Measurements from ENCODE around the gene NOTCH4. TPM values are rescaled to one million over a fixed set of nuclear protein-coding genes. Genes with fewer than 3 reads are reported as not detected.

NOTCH4 gene
- total and polyA plus RNA-seq, 9 of the 15 experiments (the other 6 are each of a cell fraction or from before 2014, with no cell fraction given): 0.24 to 4.3 (median 1.7) TPM

- peak; percentile 76 for TF ChIP-seq ATF7 (IDR thresholded peaks at IDR 0.05)
- peak; percentile 67 for TF ChIP-seq POLR2H (tag; IDR thresholded peaks at IDR 0.05; ENCODE audit: low read depth)
- TF ChIP-seq PHB2 (IDR thresholded peaks at IDR 0.05; ENCODE audit: low read depth): no peak
- TF ChIP-seq CREM (IDR thresholded peaks at IDR 0.05; ENCODE audit: low read depth): peak; percentile 93
- peak; percentile 66; the same call in 1 of the 2 replicates for TF ChIP-seq EGR1 (conservative IDR thresholded peaks at IDR 0.05)
- peak; percentile 41 for TF ChIP-seq TAF1 (IDR thresholded peaks at IDR 0.05; ENCODE audit: control insufficient read depth, extremely low read depth, insufficient read depth, low read length, severe bottlenecking)
- peak; percentile 88 for TF ChIP-seq MXI1 (IDR thresholded peaks at IDR 0.05; ENCODE audit: low read depth, low read length)
- TF ChIP-seq, protein P1, sequence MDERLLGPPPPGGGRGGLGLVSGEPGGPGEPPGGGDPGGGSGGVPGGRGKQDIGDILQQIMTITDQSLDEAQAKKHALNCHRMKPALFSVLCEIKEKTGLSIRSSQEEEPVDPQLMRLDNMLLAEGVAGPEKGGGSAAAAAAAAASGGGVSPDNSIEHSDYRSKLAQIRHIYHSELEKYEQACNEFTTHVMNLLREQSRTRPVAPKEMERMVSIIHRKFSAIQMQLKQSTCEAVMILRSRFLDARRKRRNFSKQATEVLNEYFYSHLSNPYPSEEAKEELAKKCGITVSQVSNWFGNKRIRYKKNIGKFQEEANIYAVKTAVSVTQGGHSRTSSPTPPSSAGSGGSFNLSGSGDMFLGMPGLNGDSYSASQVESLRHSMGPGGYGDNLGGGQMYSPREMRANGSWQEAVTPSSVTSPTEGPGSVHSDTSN (CRISPR knock-in tag; IDR thresholded peaks at IDR 0.05; ENCODE audit: low read depth): peak; percentile 97
- TF ChIP-seq, protein P1 (tag; conservative IDR thresholded peaks at IDR 0.05; ENCODE audit: low read depth): no peak
- TF ChIP-seq FOXJ2 (tag; IDR thresholded peaks at IDR 0.05): peak; percentile 94
- TF ChIP-seq MAFG (tag; conservative IDR thresholded peaks at IDR 0.05): peak; percentile 99
- 0 out of 2 replicates have a peak, but pooled peaks have one; percentile 4 for TF ChIP-seq SOX6 (IDR thresholded peaks at IDR 0.05)
- TF ChIP-seq GMEB1 (CRISPR knock-in tag; IDR thresholded peaks at IDR 0.05): no peak
- TF ChIP-seq ZNF134 (CRISPR knock-in tag; conservative IDR thresholded peaks at IDR 0.05): peak; percentile 39; the same call in 1 of the 2 replicates
- TF ChIP-seq POLR2A (conservative IDR thresholded peaks at IDR 0.05): peak; percentile 77
- no peak for TF ChIP-seq ZNF24 (IDR thresholded peaks at IDR 0.05)
- TF ChIP-seq, protein P2, sequence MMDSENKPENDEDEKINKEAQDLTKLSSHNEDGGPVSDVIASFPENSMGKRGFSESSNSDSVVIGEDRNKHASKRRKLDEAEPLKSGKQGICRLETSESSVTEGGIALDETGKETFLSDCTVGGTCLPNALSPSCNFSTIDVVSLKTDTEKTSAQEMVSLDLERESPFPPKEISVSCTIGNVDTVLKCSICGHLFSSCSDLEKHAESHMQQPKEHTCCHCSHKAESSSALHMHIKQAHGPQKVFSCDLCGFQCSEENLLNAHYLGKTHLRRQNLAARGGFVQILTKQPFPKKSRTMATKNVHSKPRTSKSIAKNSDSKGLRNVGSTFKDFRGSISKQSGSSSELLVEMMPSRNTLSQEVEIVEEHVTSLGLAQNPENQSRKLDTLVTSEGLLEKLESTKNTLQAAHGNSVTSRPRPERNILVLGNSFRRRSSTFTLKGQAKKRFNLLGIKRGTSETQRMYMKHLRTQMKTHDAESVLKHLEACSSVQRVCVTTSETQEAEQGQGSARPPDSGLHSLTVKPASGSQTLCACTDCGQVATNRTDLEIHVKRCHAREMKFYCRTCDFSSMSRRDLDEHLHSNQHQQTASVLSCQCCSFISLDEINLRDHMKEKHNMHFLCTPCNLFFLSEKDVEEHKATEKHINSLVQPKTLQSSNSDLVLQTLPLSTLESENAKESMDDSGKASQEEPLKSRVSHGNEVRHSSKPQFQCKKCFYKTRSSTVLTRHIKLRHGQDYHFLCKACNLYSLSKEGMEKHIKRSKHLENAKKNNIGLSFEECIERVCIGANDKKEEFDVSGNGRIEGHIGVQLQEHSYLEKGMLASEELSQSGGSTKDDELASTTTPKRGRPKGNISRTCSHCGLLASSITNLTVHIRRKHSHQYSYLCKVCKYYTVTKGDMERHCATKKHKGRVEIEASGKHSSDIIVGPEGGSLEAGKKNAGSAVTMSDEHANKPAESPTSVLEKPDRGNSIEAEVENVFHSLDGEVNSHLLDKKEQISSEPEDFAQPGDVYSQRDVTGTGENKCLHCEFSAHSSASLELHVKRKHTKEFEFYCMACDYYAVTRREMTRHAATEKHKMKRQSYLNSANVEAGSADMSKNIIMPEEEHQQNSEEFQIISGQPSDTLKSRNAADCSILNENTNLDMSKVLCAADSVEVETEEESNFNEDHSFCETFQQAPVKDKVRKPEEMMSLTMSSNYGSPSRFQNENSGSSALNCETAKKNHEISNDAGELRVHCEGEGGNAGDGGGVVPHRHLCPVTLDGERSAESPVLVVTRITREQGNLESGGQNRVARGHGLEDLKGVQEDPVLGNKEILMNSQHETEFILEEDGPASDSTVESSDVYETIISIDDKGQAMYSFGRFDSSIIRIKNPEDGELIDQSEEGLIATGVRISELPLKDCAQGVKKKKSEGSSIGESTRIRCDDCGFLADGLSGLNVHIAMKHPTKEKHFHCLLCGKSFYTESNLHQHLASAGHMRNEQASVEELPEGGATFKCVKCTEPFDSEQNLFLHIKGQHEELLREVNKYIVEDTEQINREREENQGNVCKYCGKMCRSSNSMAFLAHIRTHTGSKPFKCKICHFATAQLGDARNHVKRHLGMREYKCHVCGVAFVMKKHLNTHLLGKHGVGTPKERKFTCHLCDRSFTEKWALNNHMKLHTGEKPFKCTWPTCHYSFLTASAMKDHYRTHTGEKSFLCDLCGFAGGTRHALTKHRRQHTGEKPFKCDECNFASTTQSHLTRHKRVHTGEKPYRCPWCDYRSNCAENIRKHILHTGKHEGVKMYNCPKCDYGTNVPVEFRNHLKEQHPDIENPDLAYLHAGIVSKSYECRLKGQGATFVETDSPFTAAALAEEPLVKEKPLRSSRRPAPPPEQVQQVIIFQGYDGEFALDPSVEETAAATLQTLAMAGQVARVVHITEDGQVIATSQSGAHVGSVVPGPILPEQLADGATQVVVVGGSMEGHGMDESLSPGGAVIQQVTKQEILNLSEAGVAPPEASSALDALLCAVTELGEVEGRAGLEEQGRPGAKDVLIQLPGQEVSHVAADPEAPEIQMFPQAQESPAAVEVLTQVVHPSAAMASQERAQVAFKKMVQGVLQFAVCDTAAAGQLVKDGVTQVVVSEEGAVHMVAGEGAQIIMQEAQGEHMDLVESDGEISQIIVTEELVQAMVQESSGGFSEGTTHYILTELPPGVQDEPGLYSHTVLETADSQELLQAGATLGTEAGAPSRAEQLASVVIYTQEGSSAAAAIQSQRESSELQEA (IDR thresholded peaks at IDR 0.05; ENCODE audit: low read depth): peak; percentile 92
- peak; percentile 90 for TF ChIP-seq BMI1 (IDR thresholded peaks at IDR 0.05; ENCODE audit: low read length)
Observed at GRCh38 chr6:32177788-32178546, 45.9 kb downstream of the NOTCH4 start, which contains the start of gene RNF5 (continued).

Measured in K562 (cell line).